GM19035 (cell line): ENCODE results near the gene FCAMR.

Source experiments
- ATAC-seq: cut with Tn5 transposase; IDR thresholded peaks from one replicate; pipeline ENCODE4 v1.9.1; 2021; ENCODE audit not compliant: unreplicated experiment

Gene FCAMR

GRCh38 chr1:206970446-206970845, at the start of gene FCAMR:
FCAMR (minus strand) TSS chr1:206970460; CDS start chr1:206970125, 335 bp downstream.
- ATAC-seq: no peak

- ATAC-seq: no peak
Measured at GRCh38 chr1:207019661-207020060, 49.4 kb upstream of the FCAMR start.

- no peak for ATAC-seq
Measured at GRCh38 chr1:207019161-207019560, 48.9 kb upstream of the FCAMR start.

GRCh38 chr1:207018707-207019106, 48.4 kb upstream of the FCAMR start:
- ATAC-seq: no peak

GRCh38 chr1:207017615-207018559, 47.6 kb upstream of the FCAMR start:
- no peak for ATAC-seq

GRCh38 chr1:207015791-207016190, 45.5 kb upstream of the FCAMR start:
- no peak for ATAC-seq

GRCh38 chr1:207014728-207015127, 44.5 kb upstream of the FCAMR start:
- ATAC-seq: no peak

- ATAC-seq: no peak
Measured at GRCh38 chr1:207013321-207014085, 43.2 kb upstream of the FCAMR start.

- no peak for ATAC-seq
Measured at GRCh38 chr1:207010726-207011125, 40.5 kb upstream of the FCAMR start.

GRCh38 chr1:207009945-207010344, 39.7 kb upstream of the FCAMR start:
- ATAC-seq: no peak

- ATAC-seq: no peak
Measured at GRCh38 chr1:207009182-207009850, 39.1 kb upstream of the FCAMR start.

GRCh38 chr1:207007352-207008033, 37.2 kb upstream of the FCAMR start:
- ATAC-seq: no peak

GRCh38 chr1:207006914-207007313, 36.7 kb upstream of the FCAMR start:
- ATAC-seq: no peak

GRCh38 chr1:207006083-207006482, 35.8 kb upstream of the FCAMR start:
- ATAC-seq: no peak

- ATAC-seq: no peak
Measured at GRCh38 chr1:207004931-207005830, 34.9 kb upstream of the FCAMR start.

- ATAC-seq: no peak
Measured at GRCh38 chr1:207003210-207003609, 33.0 kb upstream of the FCAMR start.

GRCh38 chr1:207002724-207003146, 32.5 kb upstream of the FCAMR start:
- no peak for ATAC-seq

- no peak for ATAC-seq
Measured at GRCh38 chr1:207001492-207002245, 31.4 kb upstream of the FCAMR start.

GRCh38 chr1:207000651-207001291, 30.5 kb upstream of the FCAMR start:
- ATAC-seq: no peak
